Esophagus squamous epithelium (tissue), 5 donors: ENCODE results near the gene PAPOLG. TPM values are rescaled to one million over a fixed set of nuclear protein-coding genes. Genes with fewer than 3 reads are reported as not detected.
A peak's percentile ranks its signal among the peaks of the same experiment; 100 is the strongest.

Source experiments
- DNase-seq: peaks from one replicate; lab custom pipeline; 2025; lab: John Stamatoyannopoulos, UW
- H3K27ac ChIP-seq, 4 donors: fragments of 200-600 bp; sonication (generic); one replicate each; pipeline ENCODE4 v1.5.1; 2016 to 2019; ENCODE audit warnings: mild to moderate bottlenecking in 1 of 4
- H3K27me3 ChIP-seq, 4 donors: fragments of 200-600 bp; sonication (generic); 1 replicate in 3 of 4; 2 replicates in 1 of 4; pipeline versions ENCODE4 v1.5.1 to v1.6.0; 2017 to 2021; ENCODE audit warnings: antibody characterized with exemption in 1 of 4
- H3K36me3 ChIP-seq, 3 donors: fragments of 200-600 bp; sonication (generic); one replicate each; pipeline ENCODE4 v1.5.1; 2016 to 2019
- H3K4me1 ChIP-seq, 3 donors: fragments of 200-600 bp; sonication (generic); one replicate each; pipeline ENCODE4 v1.5.1; 2017 to 2019
- H3K4me3 ChIP-seq, 4 donors: fragments of 200-600 bp; sonication (generic); 1 replicate in 3 of 4; 2 replicates in 1 of 4; pipeline ENCODE4 v1.5.1; 2016 to 2019; ENCODE audit warnings: mild to moderate bottlenecking in 2 of 4, moderate library complexity in 1 of 4
- H3K9me3 ChIP-seq, 3 donors: fragments of 200-600 bp; sonication (generic); one replicate each; pipeline ENCODE4 v1.5.1; 2016 to 2019
- POLR2A ChIP-seq, 4 donors: fragments of 450-650 bp; IDR thresholded peaks; one replicate each; pipeline ENCODE4 v1.6.1; 2017; ENCODE audit warnings: antibody characterized with exemption in 4 of 4, mild to moderate bottlenecking in 4 of 4, moderate library complexity in 3 of 4
- WGBS, 2 donors: methylation state at CpG; one replicate each; pipeline ENCODE4 v1.1.5; 2018; 5-methylcytosine and 5-hydroxymethylcytosine counted together
- intact Hi-C: fragments of 100-400 bp; cut with DNase I; formaldehyde crosslinking; loops from one replicate; pipeline ENCODE4 v1.15.0; 2022
- total RNA-seq, 4 donors: library from RNA; depleted of rRNA; stranded (reverse); fragments of >200 nt; gene quantifications; one replicate each; pipeline ENCODE4 v1.1.0, GENCODE V29; 2016
- TF ChIP-seq, protein P1 (sequence below), 6 experiments: fragments of 450-650 bp in 4 of 6; fragments of 200-600 bp in 2 of 6; sonication (generic) in 2 of 6; IDR thresholded peaks; one replicate each; pipeline ENCODE4 v1.5.1; 2016 to 2019; ENCODE audit warnings: antibody characterized with exemption in 6 of 6, mild to moderate bottlenecking in 4 of 6, moderate library complexity in 4 of 6
- donor health status: DM: yes; HTN: yes; CAD: no.

PAPOLG gene
- 10 to 100 TPM in 3 of 4 donors, 1 to 10 TPM in 1; 7.4 to 13.7 (median 12.0) TPM for total RNA-seq

- peaks cover 3 to 32% (median 6%) of the 10 kb centered on the region in 3 donors for H3K4me1 ChIP-seq
- H3K4me3 ChIP-seq, result peak within 1 kb of the TSS; percentile 81 to 100 (median 94)
- no peaks in the 10 kb centered on the region for H3K9me3 ChIP-seq
- H3K36me3 ChIP-seq, result peaks cover 0 to 19% (median 2%) of the 10 kb centered on the region in 3 donors
- peak; percentile 72 for DNase-seq
- H3K27me3 ChIP-seq, result no peaks in the 10 kb centered on the region
- H3K27ac ChIP-seq, result peak within 1 kb of the TSS; percentile 90 to 97 (median 94)
- intact Hi-C loops, result no loop called here
- 0 to 1% methylated on average over 35 to 40 of the region's 58 CpGs for WGBS, 2 donors
- TF ChIP-seq POLR2A (IDR thresholded peaks at IDR 0.05), result peak in 3 of 4 donors; percentile 43 to 79 (median 43)
- TF ChIP-seq, protein P1, sequence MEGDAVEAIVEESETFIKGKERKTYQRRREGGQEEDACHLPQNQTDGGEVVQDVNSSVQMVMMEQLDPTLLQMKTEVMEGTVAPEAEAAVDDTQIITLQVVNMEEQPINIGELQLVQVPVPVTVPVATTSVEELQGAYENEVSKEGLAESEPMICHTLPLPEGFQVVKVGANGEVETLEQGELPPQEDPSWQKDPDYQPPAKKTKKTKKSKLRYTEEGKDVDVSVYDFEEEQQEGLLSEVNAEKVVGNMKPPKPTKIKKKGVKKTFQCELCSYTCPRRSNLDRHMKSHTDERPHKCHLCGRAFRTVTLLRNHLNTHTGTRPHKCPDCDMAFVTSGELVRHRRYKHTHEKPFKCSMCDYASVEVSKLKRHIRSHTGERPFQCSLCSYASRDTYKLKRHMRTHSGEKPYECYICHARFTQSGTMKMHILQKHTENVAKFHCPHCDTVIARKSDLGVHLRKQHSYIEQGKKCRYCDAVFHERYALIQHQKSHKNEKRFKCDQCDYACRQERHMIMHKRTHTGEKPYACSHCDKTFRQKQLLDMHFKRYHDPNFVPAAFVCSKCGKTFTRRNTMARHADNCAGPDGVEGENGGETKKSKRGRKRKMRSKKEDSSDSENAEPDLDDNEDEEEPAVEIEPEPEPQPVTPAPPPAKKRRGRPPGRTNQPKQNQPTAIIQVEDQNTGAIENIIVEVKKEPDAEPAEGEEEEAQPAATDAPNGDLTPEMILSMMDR (IDR thresholded peaks at IDR 0.05), result no peak
These were observed at the start of gene PAPOLG for GRCh38 chr2:60756097-60757087. PAPOLG (plus strand) TSS chr2:60756268; CDS start chr2:60756479, 211 bp downstream.

DNA sequence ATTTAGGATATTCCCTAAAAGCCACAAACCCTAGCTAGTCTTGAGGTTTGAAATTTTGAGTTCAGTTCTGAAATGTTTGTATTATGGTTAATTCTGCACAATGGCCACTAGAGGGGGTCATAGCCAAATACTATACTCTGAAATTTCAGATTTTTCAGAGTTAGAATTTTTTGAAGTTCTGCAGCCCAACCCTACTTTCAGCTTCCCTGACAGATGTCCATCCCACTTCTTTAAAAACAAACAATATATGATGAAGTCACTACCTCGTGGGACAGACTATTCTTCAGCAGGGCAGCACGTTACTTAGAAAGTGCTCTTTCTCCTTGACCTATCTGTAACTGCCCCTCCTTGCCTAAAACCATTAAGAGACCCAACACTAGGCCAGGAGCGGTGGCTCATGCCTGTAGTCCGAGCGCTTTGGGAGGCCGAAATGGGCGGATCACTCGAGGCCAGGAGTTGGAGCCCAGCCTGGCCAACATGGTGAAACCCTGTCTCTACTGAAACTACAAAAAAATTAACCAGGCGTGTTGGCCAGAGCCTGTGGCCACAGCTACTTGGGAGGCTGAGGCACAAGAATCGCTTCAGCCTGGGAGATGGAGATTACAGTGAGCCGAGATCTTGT is 48.2 kb upstream of the PAPOLG start:
- H3K4me3 ChIP-seq, result no peak overlapping the region
- WGBS, 2 donors, result 39 to 45% methylated on average over 4 to 11 of the region's 11 CpGs
- intact Hi-C loops, result loop anchor here (5.0 to 10.0 kb wide), 2 partner anchors 77 to 289 kb away; no protein-coding TSS in a partner anchor
- TF ChIP-seq POLR2A (IDR thresholded peaks at IDR 0.05), result no peak
- TF ChIP-seq, protein P1 (IDR thresholded peaks at IDR 0.05), result peak; percentile 51 to 77 (median 71)
- H3K27me3 ChIP-seq, result no peaks in the 10 kb centered on the region
- H3K9me3 ChIP-seq, result no peaks in the 10 kb centered on the region
- H3K27ac ChIP-seq, result no peak overlapping the region
- H3K36me3 ChIP-seq, result no peaks in the 10 kb centered on the region
- H3K4me1 ChIP-seq, result no peaks in the 10 kb centered on the region
- DNase-seq, result no peak

DNA sequence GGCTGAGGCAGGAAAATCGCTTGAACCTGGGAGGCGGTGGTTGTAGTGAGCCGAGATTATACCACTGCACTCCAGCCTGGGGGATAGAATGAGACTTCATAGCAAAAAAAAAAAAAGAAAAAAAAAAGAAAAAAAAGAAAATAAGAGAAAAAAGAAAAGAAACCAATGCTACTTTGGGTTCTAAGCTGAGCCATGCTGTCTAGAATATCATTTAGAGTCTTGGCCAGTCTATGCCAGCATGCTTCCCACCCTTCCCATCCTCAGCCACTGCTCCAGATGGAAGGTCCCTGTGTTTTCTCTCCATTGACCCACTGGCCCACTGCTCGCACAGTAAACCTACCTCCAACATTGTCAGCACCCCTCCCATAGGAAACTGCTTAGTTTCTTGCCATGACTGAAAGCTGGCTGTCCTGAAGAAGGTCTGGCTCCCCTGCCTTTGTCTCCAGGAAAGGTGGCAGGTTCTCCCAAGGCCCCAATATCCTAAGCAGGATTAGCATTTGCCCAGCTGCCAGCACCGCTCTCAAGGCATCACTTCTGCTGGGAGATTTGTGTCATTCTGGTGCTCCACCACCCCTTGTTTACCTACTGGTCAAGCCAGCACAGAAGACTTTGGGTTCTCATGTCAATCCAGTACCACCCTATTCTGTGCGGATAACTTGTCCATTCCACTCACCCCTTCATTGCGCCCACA is 47.3 kb upstream of the PAPOLG start:
- Histone ChIP-seq H3K4me3 (no peak overlapping the region), H3K36me3 (no peaks in the 10 kb centered on the region), H3K27me3 (no peaks in the 10 kb centered on the region), H3K27ac (no peak overlapping the region), H3K9me3 (no peaks in the 10 kb centered on the region), H3K4me1 (no peaks in the 10 kb centered on the region)
- intact Hi-C loops, result loop anchor here (5.0 to 10.0 kb wide), 2 partner anchors 76 to 289 kb away; no protein-coding TSS in a partner anchor
- 85 to 89% methylated on average over 6 to 7 of the region's 7 CpGs for WGBS, 2 donors
- TF ChIP-seq, protein P1 (IDR thresholded peaks at IDR 0.05), result no peak
- no peak for TF ChIP-seq POLR2A (IDR thresholded peaks at IDR 0.05)
- DNase-seq, result no peak

GRCh38 chr2:60710707-60711106 is 45.4 kb upstream of the PAPOLG start:
- peak overlapping the region in 1 of 4 donors; percentile 25 for H3K27ac ChIP-seq
- 48 to 63% methylated on average over 3 to 4 of the region's 4 CpGs for WGBS, 2 donors
- intact Hi-C loops, result no loop called here
- no peaks in the 10 kb centered on the region for H3K9me3 ChIP-seq
- no peak for DNase-seq
- H3K4me1 ChIP-seq, result no peaks in the 10 kb centered on the region
- no peaks in the 10 kb centered on the region for H3K27me3 ChIP-seq
- no peaks in the 10 kb centered on the region for H3K36me3 ChIP-seq
- TF ChIP-seq, protein P1 (IDR thresholded peaks at IDR 0.05), result no peak
- TF ChIP-seq POLR2A (IDR thresholded peaks at IDR 0.05), result no peak
- H3K4me3 ChIP-seq, result no peak overlapping the region
